A549 (cell line): ENCODE results near the gene OR2F2. TPM values are rescaled to one million over a fixed set of nuclear protein-coding genes. Genes with fewer than 3 reads are reported as not detected.

ENCODE experiments used
- ATAC-seq, 2 experiments: fragments of 200-7000 bp in 1 of 2; fragments of >200 bp in 1 of 2; cut with Nextera tagmentation in 1 of 2; cut with Tn5 transposase in 1 of 2; 3 replicates each; pipeline versions ENCODE4 v1.8.0 to v1.9.1; 2018 to 2020; ENCODE audit warnings: mild to moderate bottlenecking in 1 of 2, moderate library complexity in 1 of 2
- CTCF ChIA-PET: fragments of 300-600 bp; sonication (Branson Sonifier 250); formaldehyde crosslinking; extraction: SDS; loops from one replicate; lab custom pipeline; 2021; ENCODE audit warnings: antibody characterized with exemption, inconsistent platforms; lab: Yijun Ruan, JAX
- POLR2A ChIA-PET: fragments of 350-600 bp; formaldehyde crosslinking; extraction: SDS; loops from one replicate; lab custom pipeline; 2021; ENCODE audit warnings: antibody characterized with exemption, inconsistent platforms; lab: Yijun Ruan, JAX
- DNase-seq, 2 experiments: peaks; one replicate each; pipeline versions ENCODE4 v3.0.0 to v3.0.0-alpha.2; 2011 to 2016; ENCODE audit warnings: low read depth in 1 of 2, low spot score in 1 of 2
- FAIRE-seq: peaks from 2 replicates; lab custom pipeline; 2011; peaks lifted over from hg19 to GRCh38; lab: Jason Lieb, UNC
- H3K27ac ChIP-seq, 2 experiments: fragments of >200 bp; sonication (Bioruptor Twin); formaldehyde crosslinking; 3 replicates each; pipeline ENCODE4 v1.5.1; 2016 to 2017
- H3K4me1 ChIP-seq: fragments of >200 bp; sonication (Bioruptor Twin); formaldehyde crosslinking; 3 replicates; pipeline ENCODE4 v1.6.1; 2016
- H3K4me2 ChIP-seq: fragments of >200 bp; sonication (Bioruptor Twin); formaldehyde crosslinking; 3 replicates; pipeline ENCODE4 v1.6.1; 2016
- H3K4me3 ChIP-seq: fragments of >200 bp; sonication (Bioruptor Twin); formaldehyde crosslinking; 3 replicates; pipeline ENCODE4 v1.5.1; 2016
- H3K9me3 ChIP-seq: fragments of >200 bp; sonication (Bioruptor Twin); formaldehyde crosslinking; 3 replicates; pipeline ENCODE4 v1.6.1; 2016
- CBX2 ChIP-seq: fragments of 200-600 bp; sonication (generic); IDR thresholded peaks from 2 replicates; pipeline ENCODE4 v1.6.1; 2016; ENCODE audit warnings: low read depth, mild to moderate bottlenecking, borderline replicate concordance
- CHD2 ChIP-seq: fragments of 150-350 bp; IDR thresholded peaks from 2 replicates; pipeline ENCODE4 v1.6.1; 2014; ENCODE audit warnings: low read length; ENCODE audit not compliant: partially characterized antibody
- CHD4 ChIP-seq: fragments of 200-600 bp; sonication (generic); IDR thresholded peaks from 2 replicates; pipeline ENCODE4 v1.6.1; 2016; ENCODE audit warnings: antibody characterized with exemption, mild to moderate bottlenecking, borderline replicate concordance
- EP300 ChIP-seq, 2 experiments: fragments of >200 bp; sonication (Bioruptor Twin); formaldehyde crosslinking; IDR thresholded peaks; 2 replicates in 1 of 2; 3 replicates in 1 of 2; pipeline ENCODE4 v1.6.1; 2016 to 2017
- GATA3 ChIP-seq: IDR thresholded peaks from 2 replicates; pipeline ENCODE4 v1.6.1; 2012; ENCODE audit warnings: borderline replicate concordance
- HDAC2 ChIP-seq: fragments of 200-600 bp; sonication (generic); IDR thresholded peaks from 2 replicates; pipeline ENCODE4 v1.6.1; 2016
- KDM1A ChIP-seq: fragments of 200-600 bp; sonication (generic); IDR thresholded peaks from 2 replicates; pipeline ENCODE4 v1.6.1; 2016; ENCODE audit warnings: low read depth, mild to moderate bottlenecking
- MYC ChIP-seq: IDR thresholded peaks from 2 replicates; pipeline ENCODE4 v1.6.1; 2012; ENCODE audit warnings: mild to moderate bottlenecking, inconsistent platforms, low read length, improper control_type of control experiment, borderline replicate concordance
- NFE2L2 ChIP-seq: fragments of 150-350 bp; conservative IDR thresholded peaks from 2 replicates; pipeline ENCODE4 v1.6.1; 2014; ENCODE audit warnings: low read length
- NPAS2 ChIP-seq: fragments of 250-450 bp; sonication (Bioruptor Pico); IDR thresholded peaks from 2 replicates; pipeline ENCODE4 v1.8.0; 2022; ENCODE audit warnings: mild to moderate bottlenecking, moderate library complexity, borderline replicate concordance
- NR3C1 ChIP-seq: fragments of >200 bp; sonication (Bioruptor Twin); formaldehyde crosslinking; IDR thresholded peaks from 3 replicates; pipeline ENCODE4 v1.6.1; 2017
- POLR2A ChIP-seq: IDR thresholded peaks from 2 replicates; pipeline ENCODE4 v1.6.1; 2012; ENCODE audit warnings: mild to moderate bottlenecking, low read length
- POLR2AphosphoS2 ChIP-seq: conservative IDR thresholded peaks from 2 replicates; pipeline ENCODE4 v1.6.1; 2012; ENCODE audit warnings: low read length, improper control_type of control experiment, inconsistent platforms
- RARB ChIP-seq: fragments of 250-450 bp; sonication (Bioruptor Pico); IDR thresholded peaks from 2 replicates; pipeline ENCODE4 v1.8.0; 2021; ENCODE audit warnings: mild to moderate bottlenecking, moderate library complexity
- RCOR1 ChIP-seq: fragments of 150-350 bp; IDR thresholded peaks from 2 replicates; pipeline ENCODE4 v1.6.1; 2014; ENCODE audit warnings: antibody characterized with exemption, low read length, low read depth
- RNF2 ChIP-seq: fragments of 200-600 bp; sonication (generic); IDR thresholded peaks from 2 replicates; pipeline ENCODE4 v1.6.1; 2016; ENCODE audit warnings: low read depth, mild to moderate bottlenecking, antibody characterized with exemption, moderate library complexity, borderline replicate concordance
- SREBF2 ChIP-seq: fragments of 450-650 bp; IDR thresholded peaks from 2 replicates; pipeline ENCODE4 v1.6.1; 2014; ENCODE audit warnings: mild to moderate bottlenecking, moderate library complexity
- TP53 ChIP-seq: fragments of 250-450 bp; sonication (Bioruptor Pico); IDR thresholded peaks from 2 replicates; pipeline ENCODE4 v1.5.0; 2021; ENCODE audit warnings: mild to moderate bottlenecking, moderate library complexity
- ZFP36 ChIP-seq: fragments of 450-650 bp; IDR thresholded peaks from 2 replicates; pipeline ENCODE4 v1.6.1; 2014; ENCODE audit warnings: borderline replicate concordance; ENCODE audit not compliant: partially characterized antibody
- ZNF302 ChIP-seq: fragments of 250-450 bp; sonication (Bioruptor Pico); IDR thresholded peaks from 2 replicates; pipeline ENCODE4 v1.9.0; 2021; ENCODE audit warnings: inconsistent platforms, mild to moderate bottlenecking, moderate library complexity
- ZSCAN20 ChIP-seq: fragments of 250-450 bp; sonication (Bioruptor Pico); IDR thresholded peaks from 2 replicates; pipeline ENCODE4 v1.8.0; 2022; ENCODE audit warnings: mild to moderate bottlenecking, moderate library complexity
- WGBS: methylation state at CpG from one replicate; pipeline ENCODE4 v1.1.6; 2017; ENCODE audit errors: missing lambda C conversion rate; 5-methylcytosine and 5-hydroxymethylcytosine counted together
- polyA plus RNA-seq, 4 experiments: library from polyadenylated mRNA; depleted of rRNA in 3 of 4; stranded (reverse); fragments of >200 nt; fragmentation: RNase III in 1 of 4; extraction: RNeasy Plus Mini Kit Qiagen cat#74134 plus additional on column Dnase treatment in 1 of 4; gene quantifications; 2 replicates in 3 of 4; 3 replicates in 1 of 4; pipeline ENCODE4 v1.2.3, GENCODE V29; 2011 to 2017
- TF ChIP-seq, protein P1 (sequence below): fragments of >200 bp; sonication (Bioruptor Twin); formaldehyde crosslinking; IDR thresholded peaks from 3 replicates; pipeline ENCODE4 v1.5.1; 2016
- TF ChIP-seq, protein P2 (sequence below): fragments of 250-450 bp; sonication (Bioruptor Pico); IDR thresholded peaks from 2 replicates; pipeline ENCODE4 v1.5.0; 2021; ENCODE audit warnings: mild to moderate bottlenecking, moderate library complexity, borderline replicate concordance
- TF ChIP-seq, protein P3 (sequence below): fragments of 450-650 bp; IDR thresholded peaks from 2 replicates; pipeline ENCODE4 v1.6.1; 2014; ENCODE audit warnings: antibody characterized with exemption
- TF ChIP-seq, protein P4 (sequence below): IDR thresholded peaks from 2 replicates; pipeline ENCODE4 v1.6.1; 2012

Gene OR2F2
- polyA plus RNA-seq, 2 of the 4 experiments (the other 2 are of a cell fraction): not detected

DNA sequence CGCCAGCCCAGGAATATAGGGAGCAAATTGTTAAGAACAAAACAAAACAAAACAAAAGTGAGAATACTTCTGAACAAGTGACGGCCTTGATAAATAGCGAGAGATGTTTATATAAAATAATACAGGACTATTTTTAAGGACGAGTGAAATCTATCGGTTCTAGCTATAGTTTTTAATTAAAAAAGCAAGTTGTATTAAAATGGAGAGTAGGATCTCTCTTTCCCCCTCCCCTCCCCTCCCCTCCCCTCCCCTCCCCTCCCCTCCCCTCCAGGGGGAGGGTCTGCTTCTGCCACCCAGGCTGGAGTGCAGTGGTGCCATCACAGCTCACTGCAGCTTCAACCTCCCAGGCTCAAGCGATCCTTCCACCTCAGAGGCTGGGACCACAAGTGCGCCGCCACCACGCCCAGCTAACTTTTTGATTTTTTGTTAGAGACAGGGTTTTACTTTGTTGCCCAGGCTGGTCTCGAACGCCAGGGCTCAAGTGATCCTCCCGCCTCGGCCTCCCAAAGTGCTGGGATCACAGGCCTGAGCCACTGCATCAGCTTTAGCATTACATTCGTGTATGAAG lies 32.6 kb upstream of the OR2F2 start:
- POLR2A ChIA-PET: interaction anchor here (0.5 to 2.2 kb wide), 16 partner anchors 9 to 235 kb away, joined by 3 to 27 read pairs (median 4); partner anchors contain the start of gene OR2F1
- H3K4me3 ChIP-seq: peak overlapping the region; percentile 88; the same call in 1 of the 3 replicates

DNA sequence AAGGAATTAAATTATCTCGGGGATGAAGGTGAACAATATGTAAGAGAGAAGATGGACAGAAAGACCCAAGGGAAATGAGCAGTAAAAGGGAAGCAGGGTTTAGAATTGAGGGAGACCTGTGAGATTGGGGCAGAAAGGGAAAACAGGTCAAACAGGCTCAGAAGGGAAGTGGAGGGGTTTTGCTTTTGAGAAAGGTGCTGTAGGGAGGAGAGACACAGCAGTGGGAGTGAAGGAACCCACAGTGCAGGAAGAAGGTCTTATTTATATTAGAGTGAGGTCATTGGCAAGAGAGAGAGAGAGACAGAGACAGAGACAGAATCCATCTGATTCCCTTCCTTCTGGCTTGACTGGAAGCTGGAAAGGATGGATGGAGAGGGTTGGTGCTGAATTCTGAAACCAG lies 29.5 kb upstream of the OR2F2 start:
- CTCF ChIA-PET: interaction anchor here (1.2 kb wide), 1 partner anchor 106 kb away, joined by 4 read pairs; no protein-coding TSS in a partner anchor

More for the DNA sequence above, 32.6 kb upstream of the OR2F2 start:
- TF ChIP-seq, protein P1, sequence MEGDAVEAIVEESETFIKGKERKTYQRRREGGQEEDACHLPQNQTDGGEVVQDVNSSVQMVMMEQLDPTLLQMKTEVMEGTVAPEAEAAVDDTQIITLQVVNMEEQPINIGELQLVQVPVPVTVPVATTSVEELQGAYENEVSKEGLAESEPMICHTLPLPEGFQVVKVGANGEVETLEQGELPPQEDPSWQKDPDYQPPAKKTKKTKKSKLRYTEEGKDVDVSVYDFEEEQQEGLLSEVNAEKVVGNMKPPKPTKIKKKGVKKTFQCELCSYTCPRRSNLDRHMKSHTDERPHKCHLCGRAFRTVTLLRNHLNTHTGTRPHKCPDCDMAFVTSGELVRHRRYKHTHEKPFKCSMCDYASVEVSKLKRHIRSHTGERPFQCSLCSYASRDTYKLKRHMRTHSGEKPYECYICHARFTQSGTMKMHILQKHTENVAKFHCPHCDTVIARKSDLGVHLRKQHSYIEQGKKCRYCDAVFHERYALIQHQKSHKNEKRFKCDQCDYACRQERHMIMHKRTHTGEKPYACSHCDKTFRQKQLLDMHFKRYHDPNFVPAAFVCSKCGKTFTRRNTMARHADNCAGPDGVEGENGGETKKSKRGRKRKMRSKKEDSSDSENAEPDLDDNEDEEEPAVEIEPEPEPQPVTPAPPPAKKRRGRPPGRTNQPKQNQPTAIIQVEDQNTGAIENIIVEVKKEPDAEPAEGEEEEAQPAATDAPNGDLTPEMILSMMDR: no peak
- TF ChIP-seq, protein P2, sequence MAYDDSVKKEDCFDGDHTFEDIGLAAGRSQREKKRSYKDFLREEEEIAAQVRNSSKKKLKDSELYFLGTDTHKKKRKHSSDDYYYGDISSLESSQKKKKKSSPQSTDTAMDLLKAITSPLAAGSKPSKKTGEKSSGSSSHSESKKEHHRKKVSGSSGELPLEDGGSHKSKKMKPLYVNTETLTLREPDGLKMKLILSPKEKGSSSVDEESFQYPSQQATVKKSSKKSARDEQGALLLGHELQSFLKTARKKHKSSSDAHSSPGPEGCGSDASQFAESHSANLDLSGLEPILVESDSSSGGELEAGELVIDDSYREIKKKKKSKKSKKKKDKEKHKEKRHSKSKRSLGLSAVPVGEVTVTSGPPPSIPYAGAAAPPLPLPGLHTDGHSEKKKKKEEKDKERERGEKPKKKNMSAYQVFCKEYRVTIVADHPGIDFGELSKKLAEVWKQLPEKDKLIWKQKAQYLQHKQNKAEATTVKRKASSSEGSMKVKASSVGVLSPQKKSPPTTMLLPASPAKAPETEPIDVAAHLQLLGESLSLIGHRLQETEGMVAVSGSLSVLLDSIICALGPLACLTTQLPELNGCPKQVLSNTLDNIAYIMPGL (CRISPR knock-in tag): no peak
- TF ChIP-seq NFE2L2 (no peak), ZNF302 (CRISPR knock-in tag) (no peak), RCOR1 (no peak), TP53 (CRISPR knock-in tag) (no peak), CHD4 (no peak), HDAC2 (no peak), RARB (no peak), GATA3 (no peak), MYC (no peak), KDM1A (no peak), NR3C1 (no peak), NPAS2 (CRISPR knock-in tag) (no peak)
- CTCF ChIA-PET: interaction anchor here (0.7 to 1.8 kb wide), 21 partner anchors 10 to 225 kb away, joined by 3 to 17 read pairs (median 4); partner anchors contain the start of genes OR2F2 and OR6B1
- Histone ChIP-seq H3K9me3 (no peaks in the 10 kb centered on the region), H3K27ac (peak overlapping the region; percentile 93 to 95; a peak in 5 of 6 replicates), H3K4me1 (peaks cover 21% of the 10 kb centered on the region), H3K4me2 (peak overlapping the region; percentile 57)
- no peak for ATAC-seq
- DNase-seq: no peak
- FAIRE-seq: no peak
- WGBS: 68% methylated on average over 14 of the region's 14 CpGs

More for the DNA sequence above, 29.5 kb upstream of the OR2F2 start:
- no peak for TF ChIP-seq SREBF2
- TF ChIP-seq ZFP36: no peak
- TF ChIP-seq RARB: no peak
- TF ChIP-seq POLR2AphosphoS2: no peak
- no peak for TF ChIP-seq ZSCAN20 (CRISPR knock-in tag)
- no peak for TF ChIP-seq CBX2
- TF ChIP-seq NR3C1: no peak
- TF ChIP-seq, protein P3, sequence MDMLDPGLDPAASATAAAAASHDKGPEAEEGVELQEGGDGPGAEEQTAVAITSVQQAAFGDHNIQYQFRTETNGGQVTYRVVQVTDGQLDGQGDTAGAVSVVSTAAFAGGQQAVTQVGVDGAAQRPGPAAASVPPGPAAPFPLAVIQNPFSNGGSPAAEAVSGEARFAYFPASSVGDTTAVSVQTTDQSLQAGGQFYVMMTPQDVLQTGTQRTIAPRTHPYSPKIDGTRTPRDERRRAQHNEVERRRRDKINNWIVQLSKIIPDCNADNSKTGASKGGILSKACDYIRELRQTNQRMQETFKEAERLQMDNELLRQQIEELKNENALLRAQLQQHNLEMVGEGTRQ: no peak
- TF ChIP-seq, protein P4, sequence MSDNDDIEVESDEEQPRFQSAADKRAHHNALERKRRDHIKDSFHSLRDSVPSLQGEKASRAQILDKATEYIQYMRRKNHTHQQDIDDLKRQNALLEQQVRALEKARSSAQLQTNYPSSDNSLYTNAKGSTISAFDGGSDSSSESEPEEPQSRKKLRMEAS: no peak
- TF ChIP-seq EP300 (IDR thresholded peaks at IDR 0.05): no peak
- no peak for TF ChIP-seq GATA3
- no peak for TF ChIP-seq POLR2A
- TF ChIP-seq CHD2: no peak
- TF ChIP-seq RNF2: no peak
- no peak for TF ChIP-seq TP53 (CRISPR knock-in tag)
- no peak overlapping the region for H3K4me2 ChIP-seq
- FAIRE-seq (no peak), ATAC-seq (no peak), DNase-seq (no peak)
- H3K27ac ChIP-seq: no peak overlapping the region
- 38% methylated on average over 1 of the region's 1 CpG for WGBS
- no peaks in the 10 kb centered on the region for H3K9me3 ChIP-seq
- H3K4me3 ChIP-seq: no peak overlapping the region
- H3K4me1 ChIP-seq: peaks cover 2% of the 10 kb centered on the region
- POLR2A ChIA-PET: no interaction called here
